Mesendoderm (in vitro differentiated cells): ENCODE results near the gene IQCK.

Source experiments
- DNase-seq: peaks from one replicate; pipeline ENCODE4 v3.0.0; 2013
- H2AK5ac ChIP-seq: 2 replicates; pipeline ENCODE4 v1.6.1; 2013; ENCODE audit warnings: low read length, inconsistent platforms
- H2BK120ac ChIP-seq: 2 replicates; pipeline ENCODE4 v1.6.1; 2013; ENCODE audit warnings: low read depth, mild to moderate bottlenecking, low read length, moderate library complexity, mixed read lengths
- H2BK15ac ChIP-seq: replicated peaks from 2 replicates; pipeline ENCODE4 v1.6.1; 2013; ENCODE audit warnings: low read depth, mild to moderate bottlenecking, moderate library complexity
- H2BK5ac ChIP-seq: 2 replicates; pipeline ENCODE4 v1.6.1; 2013; ENCODE audit warnings: low read length, inconsistent platforms
- H3K18ac ChIP-seq: 2 replicates; pipeline ENCODE4 v1.6.1; 2013; ENCODE audit warnings: mild to moderate bottlenecking, low read length, mixed read lengths
- H3K23ac ChIP-seq: one replicate; pipeline ENCODE4 v1.6.1; 2013; ENCODE audit warnings: low read length
- H3K27ac ChIP-seq: 2 replicates; pipeline ENCODE4 v1.5.1; 2013; ENCODE audit warnings: low read depth, mild to moderate bottlenecking, inconsistent platforms, low read length, moderate library complexity
- H3K27me3 ChIP-seq: 2 replicates; pipeline ENCODE4 v1.6.1; 2013; ENCODE audit warnings: low read length, control low read depth, mild to moderate bottlenecking, inconsistent platforms; ENCODE audit not compliant: insufficient read depth, poor library complexity
- H3K36me3 ChIP-seq: 2 replicates; pipeline ENCODE4 v1.6.1; 2013; ENCODE audit warnings: low read length, inconsistent platforms; ENCODE audit not compliant: control insufficient read depth, insufficient read depth
- H3K4ac ChIP-seq: one replicate; pipeline ENCODE4 v1.6.1; 2013; ENCODE audit warnings: low read depth, mild to moderate bottlenecking, low read length, moderate library complexity
- H3K4me1 ChIP-seq: 2 replicates; pipeline ENCODE4 v1.6.1; 2013; ENCODE audit warnings: low read depth, low read length, inconsistent platforms; ENCODE audit not compliant: control insufficient read depth
- H3K4me2 ChIP-seq: 2 replicates; pipeline ENCODE4 v1.6.1; 2013; ENCODE audit warnings: low read length
- H3K4me3 ChIP-seq: 2 replicates; pipeline ENCODE4 v1.5.1; 2013; ENCODE audit warnings: mild to moderate bottlenecking, low read length
- H3K56ac ChIP-seq: one replicate; pipeline ENCODE4 v1.6.1; 2013; ENCODE audit warnings: low read length
- H3K79me1 ChIP-seq: 2 replicates; pipeline ENCODE4 v1.6.1; 2013; ENCODE audit warnings: low read length, inconsistent platforms
- H3K79me2 ChIP-seq: 2 replicates; pipeline ENCODE4 v1.6.1; 2013; ENCODE audit warnings: mild to moderate bottlenecking, low read length; ENCODE audit not compliant: control insufficient read depth, insufficient read depth
- H3K9ac ChIP-seq: 2 replicates; pipeline ENCODE4 v1.6.1; 2013; ENCODE audit warnings: low read length, inconsistent platforms
- H4K5ac ChIP-seq: one replicate; pipeline ENCODE4 v1.6.1; 2013; ENCODE audit warnings: low read length
- H4K8ac ChIP-seq: one replicate; pipeline ENCODE4 v1.6.1; 2013; ENCODE audit warnings: low read depth, mild to moderate bottlenecking, control low read depth, low read length, moderate library complexity
- WGBS: extraction: QIAGEN DNeasy Blood & Tissue Kit; methylation state at CpG from one replicate; pipeline ENCODE4 v1.1.7; 2013; ENCODE audit warnings: low lambda C conversion rate, missing lambda C conversion rate; ENCODE audit not compliant: insufficient coverage; ENCODE audit errors: extremely low coverage; 5-methylcytosine and 5-hydroxymethylcytosine counted together

IQCK gene

DNA sequence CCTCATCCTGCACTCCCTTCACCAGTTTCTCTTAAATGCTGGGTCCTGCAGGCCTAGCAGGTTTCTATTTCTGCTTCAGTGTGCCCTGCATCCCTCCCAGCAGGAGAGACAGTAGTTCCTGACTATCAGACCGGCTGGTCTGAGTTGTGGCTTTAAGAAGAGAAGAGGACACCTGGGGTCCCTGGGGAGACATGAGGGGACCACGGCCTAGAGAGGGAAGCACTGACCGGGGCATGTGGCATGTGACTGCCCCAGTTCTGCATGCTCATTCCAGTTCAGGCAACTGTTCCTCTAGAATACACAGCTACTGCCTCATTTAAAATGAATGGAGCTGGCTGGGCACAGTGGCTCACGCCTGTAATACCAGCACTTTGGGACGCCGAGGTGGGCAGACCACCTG is 105.3 kb downstream of the IQCK start:
- H3K18ac ChIP-seq, result no peak overlapping the region

DNA sequence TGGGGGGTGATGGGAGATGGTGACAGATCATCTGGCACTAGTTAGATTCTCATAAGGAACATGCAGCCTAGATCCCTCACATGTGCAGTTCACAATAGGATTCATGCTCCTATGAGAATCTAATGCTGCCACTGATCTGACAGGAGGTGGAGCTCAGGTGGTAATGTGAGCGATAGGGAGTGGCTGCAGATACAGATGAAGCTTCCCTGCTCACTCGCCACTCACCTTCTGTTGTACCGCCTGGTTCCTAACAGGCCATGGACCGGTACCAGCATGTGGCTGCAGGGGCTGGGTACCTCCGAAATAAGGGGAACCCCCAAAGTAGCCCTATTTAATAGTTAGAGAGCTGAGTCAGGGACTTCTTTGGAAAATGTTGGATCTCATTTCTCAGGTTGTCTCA is 106.1 kb downstream of the IQCK start:
- Histone ChIP-seq H3K56ac (no peak overlapping the region), H3K4me3 (no peak overlapping the region), H2AK5ac (no peak overlapping the region), H3K23ac (no peak overlapping the region), H3K9ac (no peak overlapping the region), H3K27me3 (no peaks in the 10 kb centered on the region), H4K8ac (no peak overlapping the region), H4K5ac (no peak overlapping the region), H3K36me3 (no peaks in the 10 kb centered on the region), H3K79me1 (no peaks in the 10 kb centered on the region), H2BK120ac (no peak overlapping the region), H3K4ac (no peak overlapping the region), H3K27ac (no peak overlapping the region), H3K4me2 (no peak overlapping the region), H3K4me1 (no peaks in the 10 kb centered on the region), H3K18ac (no peak overlapping the region), H2BK15ac (no peak overlapping the region), H2BK5ac (no peak overlapping the region), H3K79me2 (no peaks in the 10 kb centered on the region)
- no CpG with 5 or more reads among the region's 5 CpGs for WGBS
- DNase-seq, result no peak

More for the DNA sequence above, 105.3 kb downstream of the IQCK start:
- H4K8ac ChIP-seq, result no peak overlapping the region
- no peak overlapping the region for H3K23ac ChIP-seq
- H4K5ac ChIP-seq, result no peak overlapping the region
- no peak overlapping the region for H2BK15ac ChIP-seq
- WGBS, result no CpG with 5 or more reads among the region's 6 CpGs
- H3K79me2 ChIP-seq, result no peaks in the 10 kb centered on the region
- DNase-seq, result no peak
- H3K4ac ChIP-seq, result no peak overlapping the region
- H3K56ac ChIP-seq, result no peak overlapping the region
- H2BK120ac ChIP-seq, result no peak overlapping the region
- H3K79me1 ChIP-seq, result no peaks in the 10 kb centered on the region
- no peak overlapping the region for H3K4me3 ChIP-seq
- no peaks in the 10 kb centered on the region for H3K27me3 ChIP-seq
- no peaks in the 10 kb centered on the region for H3K4me1 ChIP-seq
- H3K36me3 ChIP-seq, result no peaks in the 10 kb centered on the region
- H2AK5ac ChIP-seq, result no peak overlapping the region
- H3K27ac ChIP-seq, result no peak overlapping the region
- no peak overlapping the region for H2BK5ac ChIP-seq
- H3K4me2 ChIP-seq, result no peak overlapping the region
- no peak overlapping the region for H3K9ac ChIP-seq

- no CpG with 5 or more reads among the region's 9 CpGs for WGBS
- no peak overlapping the region for H3K4me2 ChIP-seq
- no peaks in the 10 kb centered on the region for H3K79me2 ChIP-seq
- no peak overlapping the region for H2BK120ac ChIP-seq
- H3K4ac ChIP-seq, result no peak overlapping the region
- no peak for DNase-seq
- H3K79me1 ChIP-seq, result no peaks in the 10 kb centered on the region
- no peaks in the 10 kb centered on the region for H3K27me3 ChIP-seq
- H3K4me3 ChIP-seq, result no peak overlapping the region
- H2BK15ac ChIP-seq, result no peak overlapping the region
- H3K4me1 ChIP-seq, result no peaks in the 10 kb centered on the region
- H3K18ac ChIP-seq, result no peak overlapping the region
- no peak overlapping the region for H4K8ac ChIP-seq
- no peak overlapping the region for H3K56ac ChIP-seq
- no peak overlapping the region for H3K27ac ChIP-seq
- no peak overlapping the region for H3K23ac ChIP-seq
- no peak overlapping the region for H2BK5ac ChIP-seq
- no peak overlapping the region for H3K9ac ChIP-seq
- no peak overlapping the region for H4K5ac ChIP-seq
- no peaks in the 10 kb centered on the region for H3K36me3 ChIP-seq
- H2AK5ac ChIP-seq, result no peak overlapping the region
Measured at GRCh38 chr16:19829844-19830692, 112.0 kb downstream of the IQCK start.

- Histone ChIP-seq H3K27me3 (no peaks in the 10 kb centered on the region), H3K4me3 (no peak overlapping the region), H3K36me3 (no peaks in the 10 kb centered on the region), H3K9ac (no peak overlapping the region), H3K4me2 (no peak overlapping the region), H3K79me2 (no peaks in the 10 kb centered on the region), H2AK5ac (no peak overlapping the region), H3K4ac (no peak overlapping the region), H4K5ac (no peak overlapping the region), H2BK15ac (no peak overlapping the region), H4K8ac (no peak overlapping the region), H3K27ac (no peak overlapping the region), H2BK120ac (no peak overlapping the region), H2BK5ac (no peak overlapping the region), H3K79me1 (no peaks in the 10 kb centered on the region), H3K18ac (no peak overlapping the region), H3K56ac (no peak overlapping the region), H3K23ac (no peak overlapping the region), H3K4me1 (no peaks in the 10 kb centered on the region)
- no CpG with 5 or more reads among the region's 5 CpGs for WGBS
- no peak for DNase-seq
Measured at GRCh38 chr16:19830902-19831560, 113.0 kb downstream of the IQCK start.

GRCh38 chr16:19831678-19832077 is 113.6 kb downstream of the IQCK start:
- H3K4me2 ChIP-seq, result no peak overlapping the region
- no peak overlapping the region for H3K56ac ChIP-seq
- H4K5ac ChIP-seq, result no peak overlapping the region
- H3K36me3 ChIP-seq, result no peaks in the 10 kb centered on the region
- H2BK5ac ChIP-seq, result no peak overlapping the region
- H2BK15ac ChIP-seq, result no peak overlapping the region
- H4K8ac ChIP-seq, result no peak overlapping the region
- H2BK120ac ChIP-seq, result no peak overlapping the region
- H3K18ac ChIP-seq, result no peak overlapping the region
- DNase-seq, result no peak
- H3K9ac ChIP-seq, result no peak overlapping the region
- no peaks in the 10 kb centered on the region for H3K79me2 ChIP-seq
- no peaks in the 10 kb centered on the region for H3K79me1 ChIP-seq
- no peaks in the 10 kb centered on the region for H3K4me1 ChIP-seq
- no peaks in the 10 kb centered on the region for H3K27me3 ChIP-seq
- no peak overlapping the region for H3K23ac ChIP-seq
- no peak overlapping the region for H3K27ac ChIP-seq
- H2AK5ac ChIP-seq, result no peak overlapping the region
- H3K4ac ChIP-seq, result no peak overlapping the region
- no CpG with 5 or more reads among the region's 6 CpGs for WGBS
- H3K4me3 ChIP-seq, result no peak overlapping the region
